Adrenal gland (tissue), 5 donors: ENCODE data around the gene STRN3.

Experiments used
- POLR2A ChIP-seq, 2 donors: fragments of 450-650 bp; IDR thresholded peaks; one replicate each; pipeline ENCODE4 v1.6.1; 2017; ENCODE audit warnings: antibody characterized with exemption in 2 of 2, mild to moderate bottlenecking in 2 of 2, moderate library complexity in 1 of 2
- TF ChIP-seq, protein P1 (sequence below), 6 experiments: fragments of 450-650 bp in 4 of 6; fragments of 200-600 bp in 2 of 6; sonication (generic) in 1 of 6; IDR thresholded peaks; 1 replicate in 5 of 6; 2 replicates in 1 of 6; pipeline versions ENCODE4 v1.5.1 to v1.8.0; 2016 to 2021; ENCODE audit warnings: antibody characterized with exemption in 6 of 6, mild to moderate bottlenecking in 2 of 6, moderate library complexity in 1 of 6
- donor health status: DM: no; HTN: no; CAD: no.

DNA sequence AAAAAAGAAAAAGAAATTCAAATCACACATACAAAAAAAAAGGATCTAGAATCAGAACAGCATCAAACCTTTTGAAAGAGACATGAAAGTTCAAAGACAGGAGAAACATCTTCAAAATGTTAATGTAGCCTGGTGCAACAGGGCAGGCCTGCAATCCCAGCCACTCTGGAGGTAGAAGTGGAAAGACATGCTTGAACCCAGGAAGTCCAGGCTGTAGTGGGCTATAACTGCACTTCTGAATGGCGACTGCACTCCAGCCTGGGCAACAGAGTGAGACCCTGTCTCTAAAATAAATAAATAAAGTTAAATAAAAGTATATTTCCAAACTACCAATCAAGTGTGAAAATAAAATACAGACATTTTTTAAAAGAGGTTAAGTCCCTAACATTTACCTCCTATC lies 19.5 kb downstream of the STRN3 start:
- TF ChIP-seq POLR2A (IDR thresholded peaks at IDR 0.05) = no peak
- TF ChIP-seq, protein P1, sequence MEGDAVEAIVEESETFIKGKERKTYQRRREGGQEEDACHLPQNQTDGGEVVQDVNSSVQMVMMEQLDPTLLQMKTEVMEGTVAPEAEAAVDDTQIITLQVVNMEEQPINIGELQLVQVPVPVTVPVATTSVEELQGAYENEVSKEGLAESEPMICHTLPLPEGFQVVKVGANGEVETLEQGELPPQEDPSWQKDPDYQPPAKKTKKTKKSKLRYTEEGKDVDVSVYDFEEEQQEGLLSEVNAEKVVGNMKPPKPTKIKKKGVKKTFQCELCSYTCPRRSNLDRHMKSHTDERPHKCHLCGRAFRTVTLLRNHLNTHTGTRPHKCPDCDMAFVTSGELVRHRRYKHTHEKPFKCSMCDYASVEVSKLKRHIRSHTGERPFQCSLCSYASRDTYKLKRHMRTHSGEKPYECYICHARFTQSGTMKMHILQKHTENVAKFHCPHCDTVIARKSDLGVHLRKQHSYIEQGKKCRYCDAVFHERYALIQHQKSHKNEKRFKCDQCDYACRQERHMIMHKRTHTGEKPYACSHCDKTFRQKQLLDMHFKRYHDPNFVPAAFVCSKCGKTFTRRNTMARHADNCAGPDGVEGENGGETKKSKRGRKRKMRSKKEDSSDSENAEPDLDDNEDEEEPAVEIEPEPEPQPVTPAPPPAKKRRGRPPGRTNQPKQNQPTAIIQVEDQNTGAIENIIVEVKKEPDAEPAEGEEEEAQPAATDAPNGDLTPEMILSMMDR (IDR thresholded peaks at IDR 0.05) = no peak
